ENCODE measurements around the gene PHLPP1. TPM values are rescaled to one million over a fixed set of nuclear protein-coding genes. Genes with fewer than 3 reads are reported as not detected.
"Not testable (repeated sequence)": the region's sequence is repeated elsewhere in the genome, so short reads cannot be mapped to it uniquely, and the experiment has no call there.

The PHLPP1 gene
- total RNA-seq, 2 donors from 2014 or later, result 8.1 to 11.6 TPM

DNA sequence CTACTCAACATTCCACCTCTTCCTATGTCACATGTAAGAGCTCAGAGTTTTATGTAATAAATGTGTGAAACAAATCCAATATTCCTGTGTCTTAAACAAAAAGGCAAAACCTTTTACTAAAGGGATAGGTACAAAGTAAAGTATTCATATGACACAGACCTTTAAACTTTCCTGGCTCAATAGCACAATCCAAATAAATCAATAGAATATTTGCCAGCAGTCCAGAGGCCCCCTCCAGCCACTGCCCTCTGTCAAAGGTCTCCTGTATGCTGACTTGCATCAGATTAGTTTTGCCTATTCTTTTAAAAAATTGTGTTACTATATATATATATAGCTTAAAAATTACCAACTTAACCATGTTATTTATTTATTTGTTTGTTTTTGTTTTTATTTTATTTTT lies 17.7 kb upstream of the PHLPP1 start:
- Histone ChIP-seq H3K27me3 (replicated peaks; ENCODE audit: insufficient read depth) (no peaks in the 10 kb centered on the region), H3K27ac (no peak overlapping the region), H3K9me3 (no peaks in the 10 kb centered on the region), H3K36me3 (no peaks in the 10 kb centered on the region), H3K4me3 (no peak overlapping the region), H3K4me1 (ENCODE audit: control insufficient read depth in 1 of 2, low read depth in 2 of 2) (no peaks in the 10 kb centered on the region)
- TF ChIP-seq, protein P1, sequence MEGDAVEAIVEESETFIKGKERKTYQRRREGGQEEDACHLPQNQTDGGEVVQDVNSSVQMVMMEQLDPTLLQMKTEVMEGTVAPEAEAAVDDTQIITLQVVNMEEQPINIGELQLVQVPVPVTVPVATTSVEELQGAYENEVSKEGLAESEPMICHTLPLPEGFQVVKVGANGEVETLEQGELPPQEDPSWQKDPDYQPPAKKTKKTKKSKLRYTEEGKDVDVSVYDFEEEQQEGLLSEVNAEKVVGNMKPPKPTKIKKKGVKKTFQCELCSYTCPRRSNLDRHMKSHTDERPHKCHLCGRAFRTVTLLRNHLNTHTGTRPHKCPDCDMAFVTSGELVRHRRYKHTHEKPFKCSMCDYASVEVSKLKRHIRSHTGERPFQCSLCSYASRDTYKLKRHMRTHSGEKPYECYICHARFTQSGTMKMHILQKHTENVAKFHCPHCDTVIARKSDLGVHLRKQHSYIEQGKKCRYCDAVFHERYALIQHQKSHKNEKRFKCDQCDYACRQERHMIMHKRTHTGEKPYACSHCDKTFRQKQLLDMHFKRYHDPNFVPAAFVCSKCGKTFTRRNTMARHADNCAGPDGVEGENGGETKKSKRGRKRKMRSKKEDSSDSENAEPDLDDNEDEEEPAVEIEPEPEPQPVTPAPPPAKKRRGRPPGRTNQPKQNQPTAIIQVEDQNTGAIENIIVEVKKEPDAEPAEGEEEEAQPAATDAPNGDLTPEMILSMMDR (IDR thresholded peaks at IDR 0.05), result no peak
- ATAC-seq (ENCODE audit: insufficient number of reproducible peaks, low FRiP score, low read depth) (no peak), DNase-seq (ENCODE audit: low spot score) (no peak)

DNA sequence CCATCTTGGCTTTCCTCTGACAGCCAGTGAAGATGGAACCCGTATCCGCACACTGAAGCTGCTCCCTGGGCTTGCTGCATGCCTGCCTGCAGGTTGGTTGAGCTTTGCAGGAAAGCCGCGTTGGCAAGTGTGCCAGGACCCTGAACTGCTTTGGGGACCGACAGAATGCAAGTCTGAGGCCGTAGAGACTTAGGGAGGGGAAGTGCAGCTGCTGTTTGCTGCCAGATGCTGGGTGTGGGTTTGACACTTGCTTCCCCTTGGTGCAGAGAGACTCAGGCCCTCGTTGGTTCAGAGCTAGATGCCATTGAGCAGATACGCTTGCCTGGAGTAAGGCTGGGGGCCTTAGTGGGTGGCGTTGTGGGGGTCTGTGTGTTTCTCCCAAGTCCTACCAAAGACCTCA lies 13.1 kb upstream of the PHLPP1 start:
- Histone ChIP-seq H3K27me3 (replicated peaks; ENCODE audit: insufficient read depth) (no peaks in the 10 kb centered on the region), H3K36me3 (no peaks in the 10 kb centered on the region), H3K4me3 (no peak overlapping the region), H3K4me1 (ENCODE audit: control insufficient read depth in 1 of 2, low read depth in 2 of 2) (no peaks in the 10 kb centered on the region), H3K27ac (no peak overlapping the region), H3K9me3 (no peaks in the 10 kb centered on the region)
- ATAC-seq (ENCODE audit: insufficient number of reproducible peaks, low FRiP score, low read depth), result no peak
- TF ChIP-seq, protein P1 (IDR thresholded peaks at IDR 0.05), result no peak
- no peak for DNase-seq (ENCODE audit: low spot score)

DNA sequence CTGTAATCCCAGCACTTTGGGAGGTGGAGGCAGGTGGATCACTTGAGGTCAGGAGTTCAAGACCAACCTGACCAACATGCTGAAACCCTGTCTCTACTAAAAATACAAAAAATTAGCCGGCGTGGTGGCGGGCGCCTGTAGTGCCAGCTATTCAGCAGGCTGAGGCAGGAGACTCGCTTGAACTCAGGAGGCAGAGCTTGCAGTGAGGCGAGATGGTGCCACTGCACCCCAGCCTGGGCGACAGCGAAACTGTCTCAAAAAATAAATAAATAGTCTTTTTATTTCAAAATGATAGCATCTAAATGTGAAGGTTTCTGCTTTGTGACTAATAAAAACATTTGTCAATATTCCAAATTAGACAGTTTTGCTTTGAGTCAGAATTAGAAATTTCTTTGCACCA lies 8.5 kb upstream of the PHLPP1 start:
- H3K4me3 ChIP-seq, result not testable (repeated sequence)

GRCh38 chr18:62709908-62710307 lies 5.4 kb upstream of the PHLPP1 start:
- not testable (repeated sequence) for H3K4me3 ChIP-seq; H3K9me3 ChIP-seq; H3K27me3 ChIP-seq (replicated peaks; ENCODE audit: insufficient read depth); H3K27ac ChIP-seq; H3K4me1 ChIP-seq (ENCODE audit: control insufficient read depth in 1 of 2, low read depth in 2 of 2); H3K36me3 ChIP-seq; DNase-seq (ENCODE audit: low spot score); ATAC-seq (ENCODE audit: insufficient number of reproducible peaks, low FRiP score, low read depth)

More for the DNA sequence above, 8.5 kb upstream of the PHLPP1 start:
- not testable (repeated sequence) for DNase-seq (ENCODE audit: low spot score); H3K4me1 ChIP-seq (ENCODE audit: control insufficient read depth in 1 of 2, low read depth in 2 of 2); ATAC-seq (ENCODE audit: insufficient number of reproducible peaks, low FRiP score, low read depth); H3K27me3 ChIP-seq (replicated peaks; ENCODE audit: insufficient read depth); H3K9me3 ChIP-seq; H3K27ac ChIP-seq; H3K36me3 ChIP-seq

DNA sequence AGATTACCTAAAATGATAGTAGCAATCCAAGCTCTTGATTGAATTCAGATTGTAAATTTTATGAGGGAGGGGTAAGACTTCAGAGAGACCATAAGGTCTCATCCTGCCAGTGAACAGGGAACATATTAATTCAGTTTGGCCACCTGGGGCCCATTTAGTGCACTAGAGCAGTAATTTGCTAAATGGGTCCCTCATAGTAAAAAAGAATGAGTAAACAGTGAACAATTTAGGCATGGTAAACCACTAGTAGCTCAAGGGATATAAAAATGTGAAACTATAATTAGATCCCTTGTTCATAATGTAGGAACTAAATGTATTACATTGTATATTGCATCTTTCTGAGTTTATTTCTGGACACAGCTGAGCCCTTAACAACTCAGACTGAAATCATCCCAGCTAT lies 4.9 kb upstream of the PHLPP1 start:
- DNase-seq (ENCODE audit: low spot score), result no peak
- no peak for ATAC-seq (ENCODE audit: insufficient number of reproducible peaks, low FRiP score, low read depth)

DNA sequence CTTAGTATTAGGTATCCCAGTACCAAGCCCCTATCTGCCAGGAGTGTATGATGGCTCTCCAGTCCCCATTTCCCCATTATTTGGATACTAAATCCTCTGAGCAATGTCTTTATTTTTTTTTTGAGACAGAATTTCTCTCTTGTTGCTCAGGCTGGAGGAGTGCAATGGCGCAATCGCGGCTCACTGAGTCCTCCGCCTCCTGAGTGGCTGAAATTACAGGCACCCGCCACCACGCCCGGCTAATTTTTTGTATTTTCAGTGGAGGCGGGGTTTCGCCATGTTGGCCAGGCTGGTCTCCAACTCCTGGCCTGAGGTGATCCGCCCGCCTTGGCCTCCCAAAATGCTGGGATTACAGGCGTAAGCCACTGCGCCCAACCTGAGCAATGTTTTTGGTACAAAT lies 3.6 kb upstream of the PHLPP1 start:
- no peaks in the 10 kb centered on the region for H3K27me3 ChIP-seq (replicated peaks; ENCODE audit: insufficient read depth)
- no peak for DNase-seq (ENCODE audit: low spot score)
- H3K27ac ChIP-seq, result no peak overlapping the region
- no peak for ATAC-seq (ENCODE audit: insufficient number of reproducible peaks, low FRiP score, low read depth)
- H3K36me3 ChIP-seq, result no peaks in the 10 kb centered on the region
- TF ChIP-seq, protein P1 (IDR thresholded peaks at IDR 0.05), result no peak
- peaks cover 0 to 5% of the 10 kb centered on the region in 2 donors for H3K4me1 ChIP-seq (ENCODE audit: control insufficient read depth in 1 of 2, low read depth in 2 of 2)
- H3K9me3 ChIP-seq, result no peaks in the 10 kb centered on the region
- no peak overlapping the region for H3K4me3 ChIP-seq

More for the DNA sequence above, 4.9 kb upstream of the PHLPP1 start:
- no peaks in the 10 kb centered on the region for H3K27me3 ChIP-seq (replicated peaks; ENCODE audit: insufficient read depth)
- no peak overlapping the region for H3K4me3 ChIP-seq
- H3K9me3 ChIP-seq, result no peaks in the 10 kb centered on the region
- no peaks in the 10 kb centered on the region for H3K36me3 ChIP-seq
- TF ChIP-seq, protein P1 (IDR thresholded peaks at IDR 0.05), result no peak
- H3K4me1 ChIP-seq (ENCODE audit: control insufficient read depth in 1 of 2, low read depth in 2 of 2), result peaks cover 0 to 5% of the 10 kb centered on the region in 2 donors
- no peak overlapping the region for H3K27ac ChIP-seq

Data from thoracic aorta (tissue), 2 donors.